AG04449 (cell line): ENCODE results near the gene BCOR.

Experiments
- CTCF ChIA-PET: fragments of 350-600 bp; formaldehyde crosslinking; extraction: SDS; loops from one replicate; lab custom pipeline; 2021; ENCODE audit warnings: antibody characterized with exemption; lab: Yijun Ruan, JAX
- POLR2A ChIA-PET: fragments of 400-600, 350-600 bp; formaldehyde crosslinking; extraction: SDS; loops from one replicate; lab custom pipeline; 2020; ENCODE audit warnings: antibody characterized with exemption, inconsistent platforms; lab: Yijun Ruan, JAX
- DNase-seq: peaks from one replicate; pipeline ENCODE4 v3.0.0-alpha.2; 2010; ENCODE audit warnings: low read depth, low spot score
- H3K4me3 ChIP-seq: 2 replicates; pipeline ENCODE4 v1.5.1; 2011; ENCODE audit warnings: low read depth, mild to moderate bottlenecking, control low read depth, low read length
- TF ChIP-seq, protein P1 (sequence below): IDR thresholded peaks from one replicate; pipeline ENCODE4 v1.5.1; 2011; ENCODE audit warnings: mild to moderate bottlenecking, moderate library complexity, low read length, control low read depth, inconsistent platforms; ENCODE audit not compliant: insufficient read depth; ENCODE audit errors: missing control alignments

Gene BCOR

GRCh38 chrX:40087425-40088298 is 10.1 kb downstream of the BCOR start:
- no peak for DNase-seq
- ChIA-PET CTCF (interaction anchor here (0.8 to 1.7 kb wide), 4 partner anchors 8 to 357 kb away, joined by 3 to 4 read pairs (median 3); no protein-coding TSS in a partner anchor), POLR2A (interaction anchor here (1.3 kb wide), 1 partner anchor 10 kb away, joined by 6 read pairs; the partner anchor contains the start of gene BCOR)
- TF ChIP-seq, protein P1, sequence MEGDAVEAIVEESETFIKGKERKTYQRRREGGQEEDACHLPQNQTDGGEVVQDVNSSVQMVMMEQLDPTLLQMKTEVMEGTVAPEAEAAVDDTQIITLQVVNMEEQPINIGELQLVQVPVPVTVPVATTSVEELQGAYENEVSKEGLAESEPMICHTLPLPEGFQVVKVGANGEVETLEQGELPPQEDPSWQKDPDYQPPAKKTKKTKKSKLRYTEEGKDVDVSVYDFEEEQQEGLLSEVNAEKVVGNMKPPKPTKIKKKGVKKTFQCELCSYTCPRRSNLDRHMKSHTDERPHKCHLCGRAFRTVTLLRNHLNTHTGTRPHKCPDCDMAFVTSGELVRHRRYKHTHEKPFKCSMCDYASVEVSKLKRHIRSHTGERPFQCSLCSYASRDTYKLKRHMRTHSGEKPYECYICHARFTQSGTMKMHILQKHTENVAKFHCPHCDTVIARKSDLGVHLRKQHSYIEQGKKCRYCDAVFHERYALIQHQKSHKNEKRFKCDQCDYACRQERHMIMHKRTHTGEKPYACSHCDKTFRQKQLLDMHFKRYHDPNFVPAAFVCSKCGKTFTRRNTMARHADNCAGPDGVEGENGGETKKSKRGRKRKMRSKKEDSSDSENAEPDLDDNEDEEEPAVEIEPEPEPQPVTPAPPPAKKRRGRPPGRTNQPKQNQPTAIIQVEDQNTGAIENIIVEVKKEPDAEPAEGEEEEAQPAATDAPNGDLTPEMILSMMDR: no peak
- H3K4me3 ChIP-seq: no peak overlapping the region

- TF ChIP-seq, protein P1: no peak
- CTCF ChIA-PET: interaction anchor here (1.7 kb wide), 1 partner anchor 356 kb away, joined by 4 read pairs; no protein-coding TSS in a partner anchor
- H3K4me3 ChIP-seq: no peak overlapping the region
- POLR2A ChIA-PET: no interaction called here
- no peak for DNase-seq
These were observed 11.0 kb downstream of the BCOR start for GRCh38 chrX:40086569-40087335.

DNA sequence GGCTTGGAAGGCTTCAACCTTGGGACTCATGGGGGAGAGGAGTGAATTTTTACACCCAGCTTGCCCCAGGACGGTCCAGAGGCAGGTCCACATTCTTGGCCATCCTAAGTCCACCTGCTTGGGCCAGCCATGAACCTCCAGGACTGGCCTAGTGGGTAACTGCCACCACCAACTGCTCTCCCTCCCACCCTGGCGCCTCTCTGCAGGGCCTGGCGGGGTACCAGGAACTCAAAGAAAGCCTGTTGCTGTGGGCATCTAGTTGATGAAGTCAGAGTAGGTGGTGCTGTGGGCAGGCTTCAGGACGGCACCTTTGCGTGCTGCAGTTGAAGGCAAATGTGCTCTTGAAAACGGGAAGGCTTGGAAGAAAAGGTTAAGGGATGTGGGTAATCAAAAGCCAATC is 12.0 kb downstream of the BCOR start:
- POLR2A ChIA-PET: interaction anchor here (2.0 kb wide), 1 partner anchor 8 kb away, joined by 6 read pairs; no protein-coding TSS in a partner anchor
- TF ChIP-seq, protein P1: no peak
- H3K4me3 ChIP-seq: no peak overlapping the region
- DNase-seq: no peak
- CTCF ChIA-PET: interaction anchor here (1.7 kb wide), 1 partner anchor 355 kb away, joined by 4 read pairs; no protein-coding TSS in a partner anchor

DNA sequence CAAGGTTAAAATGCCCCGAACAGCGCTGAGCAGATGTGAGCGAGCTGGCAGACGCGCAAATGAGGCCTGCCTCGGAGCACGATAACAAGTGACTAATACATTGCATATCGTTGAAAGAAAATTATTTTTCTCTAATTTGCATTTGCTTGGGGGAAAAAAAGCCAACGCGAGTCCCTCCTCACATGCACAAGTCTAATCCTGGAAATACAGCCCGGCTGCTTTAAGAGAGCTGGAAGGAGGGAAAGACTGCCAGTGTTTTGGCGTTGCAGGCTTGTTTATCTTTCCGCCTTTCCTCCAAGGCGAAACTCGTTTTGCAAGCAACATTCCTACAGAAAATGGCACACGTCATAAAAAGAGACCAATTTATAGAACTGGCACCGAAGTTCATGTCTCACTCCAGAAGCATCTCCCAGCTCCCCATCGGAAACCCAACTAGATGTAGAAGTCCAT is 12.6 kb downstream of the BCOR start:
- CTCF ChIA-PET: interaction anchor here (0.6 kb wide), 1 partner anchor 25 kb away, joined by 3 read pairs; no protein-coding TSS in a partner anchor
- no peak overlapping the region for H3K4me3 ChIP-seq
- POLR2A ChIA-PET: interaction anchor here (1.3 to 2.0 kb wide), 2 partner anchors 9 to 13 kb away, joined by 5 to 6 read pairs; partner anchors contain the start of gene BCOR
- peak; percentile 31 for DNase-seq
- TF ChIP-seq, protein P1: no peak

- DNase-seq: no peak
- TF ChIP-seq, protein P1: no peak
- POLR2A ChIA-PET: interaction anchor here (1.3 to 2.0 kb wide), 2 partner anchors 9 to 13 kb away, joined by 5 to 6 read pairs; partner anchors contain the start of gene BCOR
- CTCF ChIA-PET: interaction anchor here (0.6 kb wide), 1 partner anchor 25 kb away, joined by 3 read pairs; no protein-coding TSS in a partner anchor
- H3K4me3 ChIP-seq: no peak overlapping the region
These were observed 13.2 kb downstream of the BCOR start for GRCh38 chrX:40084471-40085101.
